SU-DHL-6 (cell line): Measurements from ENCODE around the gene PLD1.

Experiments used
- CTCF ChIP-seq: fragments of 200-600 bp; sonication (generic); IDR thresholded peaks from one replicate; pipeline ENCODE4 v1.5.1; 2017; ENCODE audit warnings: antibody characterized with exemption, mild to moderate bottlenecking, low read length, moderate library complexity; ENCODE audit not compliant: insufficient read depth, poor library complexity, severe bottlenecking
- EZH2phosphoT487 ChIP-seq: fragments of 200-600 bp; sonication (generic), shearing (Covaris generic); conservative IDR thresholded peaks from 2 replicates; pipeline ENCODE4 v1.6.1; 2018; ENCODE audit warnings: mild to moderate bottlenecking, antibody characterized with exemption, low read length, moderate library complexity, mixed read lengths

- no peak for TF ChIP-seq CTCF
- TF ChIP-seq EZH2phosphoT487 = no peak
These were observed 122.7 kb downstream of the PLD1 start for GRCh38 chr3:171687581-171687980.
